Aorta (tissue), 5 donors: ENCODE data around the gene TRIM15. TPM values are rescaled to one million over a fixed set of nuclear protein-coding genes. Genes with fewer than 3 reads are reported as not detected.

Source experiments
- ATAC-seq: fragments of 200-7000 bp; cut with Tn5 transposase; one replicate; pipeline ENCODE4 v1.9.1; 2022; ENCODE audit warnings: moderate library complexity; ENCODE audit not compliant: low FRiP score
- DNase-seq, 2 donors: peaks; one replicate each; pipeline ENCODE4 v3.0.0-alpha.2; 2020
- H3K27ac ChIP-seq, 2 donors: one replicate each; pipeline ENCODE4 v1.5.1; 2013; ENCODE audit warnings: low read length in 2 of 2, mild to moderate bottlenecking in 2 of 2, moderate library complexity in 2 of 2, control low read depth in 1 of 2, inconsistent platforms in 1 of 2, low read depth in 1 of 2
- H3K27me3 ChIP-seq, 2 donors: one replicate each; pipeline ENCODE4 v1.6.1; 2013; ENCODE audit warnings: control low read depth in 1 of 2, low read length in 1 of 2, mild to moderate bottlenecking in 1 of 2, moderate library complexity in 1 of 2; ENCODE audit not compliant: insufficient read depth in 2 of 2, control insufficient read depth in 1 of 2
- H3K36me3 ChIP-seq, 2 donors: one replicate each; pipeline ENCODE4 v1.6.1; 2013; ENCODE audit warnings: control low read depth in 1 of 2, low read length in 1 of 2, mild to moderate bottlenecking in 1 of 2; ENCODE audit not compliant: insufficient read depth in 2 of 2, control insufficient read depth in 1 of 2
- H3K4me1 ChIP-seq, 2 donors: one replicate each; pipeline ENCODE4 v1.6.1; 2013; ENCODE audit warnings: low read length in 2 of 2, control low read depth in 1 of 2, mild to moderate bottlenecking in 1 of 2, moderate library complexity in 1 of 2; ENCODE audit not compliant: insufficient read depth in 2 of 2, control insufficient read depth in 1 of 2
- H3K4me3 ChIP-seq, 2 donors: one replicate each; pipeline ENCODE4 v1.5.1; 2013; ENCODE audit warnings: low read length in 2 of 2, control low read depth in 1 of 2, mild to moderate bottlenecking in 1 of 2
- H3K9me3 ChIP-seq: one replicate; pipeline ENCODE4 v1.6.1; 2013; ENCODE audit warnings: mild to moderate bottlenecking, low read length; ENCODE audit not compliant: control insufficient read depth
- whole genome bisulfite sequencing, 2 donors: extraction: QIAGEN DNeasy Blood & Tissue Kit; methylation state at CpG; one replicate each; pipeline ENCODE4 v1.1.7; 2013; 5-methylcytosine and 5-hydroxymethylcytosine counted together
- intact Hi-C, 2 donors: fragments of 100-400 bp; cut with DNase I; formaldehyde crosslinking; loops; one replicate each; pipeline versions ENCODE4 v1.14.2 to v1.15.0; 2022
- polyA plus RNA-seq, 2 donors: library from polyadenylated mRNA; stranded (reverse); fragments of 200-250 nt; gene quantifications; one replicate each; pipeline ENCODE4 v1.2.3, GENCODE V29; 2013
- total RNA-seq, 2 donors: library from RNA; stranded (reverse); fragmentation: NEBNext Ultra II Directional; extraction: Animal tissue kit (Norgen Biotek cat#: 25700); gene quantifications; one replicate each; pipeline ENCODE4 v1.2.1, GENCODE V29; 2021
- donor health status: healthy with polysubstance abuse.
- donor health status: Bipolar disorder and iron deficiency.
- donor health status: DM: no; HTN: no; CAD: no.
- donor health status: DM: no; HTN: no; CAD: no.
- donor health status: DM: yes; HTN: yes; CAD: no.

TRIM15 gene
- total and polyA plus RNA-seq, 4 donors, result 1.6 to 7.0 TPM; not detected in 2

GRCh38 chr6:30180145-30180544 is 16.8 kb downstream of the TRIM15 start:
- no peaks in the 10 kb centered on the region for H3K4me1 ChIP-seq
- no peaks in the 10 kb centered on the region for H3K36me3 ChIP-seq
- H3K27ac ChIP-seq, result no peak overlapping the region
- ATAC-seq (no peak), DNase-seq (no peak)
- intact Hi-C loops, result no loop called here
- no peaks in the 10 kb centered on the region for H3K27me3 ChIP-seq
- WGBS, 2 donors, result 79 to 96% methylated on average over 1 of the region's 1 CpG
- no peak overlapping the region for H3K4me3 ChIP-seq
- no peaks in the 10 kb centered on the region for H3K9me3 ChIP-seq

GRCh38 chr6:30184417-30185031 is 21.2 kb downstream of the TRIM15 start:
- Histone ChIP-seq H3K36me3 (peaks cover 0 to 11% of the 10 kb centered on the region in 2 donors), H3K27ac (no peak overlapping the region), H3K4me3 (no peak overlapping the region), H3K9me3 (no peaks in the 10 kb centered on the region), H3K4me1 (no peaks in the 10 kb centered on the region), H3K27me3 (no peaks in the 10 kb centered on the region)
- DNase-seq (no peak), ATAC-seq (no peak)
- WGBS, 2 donors, result 70 to 93% methylated on average over 5 of the region's 5 CpGs
- intact Hi-C loops, result no loop called here

- intact Hi-C loops, result no loop called here
- H3K36me3 ChIP-seq, result peaks cover 0 to 14% of the 10 kb centered on the region in 2 donors
- no peak for DNase-seq
Measured at GRCh38 chr6:30185846-30186484, 22.6 kb downstream of the TRIM15 start.

GRCh38 chr6:30188541-30188940 is 25.2 kb downstream of the TRIM15 start:
- ATAC-seq, result no peak

More at GRCh38 chr6:30185846-30186484, 22.6 kb downstream of the TRIM15 start:
- Histone ChIP-seq H3K9me3 (no peaks in the 10 kb centered on the region), H3K4me1 (no peaks in the 10 kb centered on the region), H3K4me3 (no peak overlapping the region), H3K27ac (no peak overlapping the region), H3K27me3 (no peaks in the 10 kb centered on the region)
- 95% methylated on average over 20 of the region's 20 CpGs for WGBS, 2 donors
- no peak for ATAC-seq

GRCh38 chr6:30192076-30192475 is 28.7 kb downstream of the TRIM15 start:
- intact Hi-C loops, result no loop called here
- WGBS, 2 donors, result 84 to 89% methylated on average over 6 to 7 of the region's 7 CpGs
- Histone ChIP-seq H3K9me3 (no peaks in the 10 kb centered on the region), H3K4me3 (no peak overlapping the region), H3K27me3 (no peaks in the 10 kb centered on the region), H3K27ac (no peak overlapping the region), H3K4me1 (no peaks in the 10 kb centered on the region), H3K36me3 (peaks cover 0 to 12% of the 10 kb centered on the region in 2 donors)
- ATAC-seq (no peak), DNase-seq (no peak)

More at GRCh38 chr6:30188541-30188940, 25.2 kb downstream of the TRIM15 start:
- WGBS, 2 donors, result 94 to 97% methylated on average over 5 of the region's 5 CpGs
- H3K9me3 ChIP-seq, result no peaks in the 10 kb centered on the region
- H3K4me1 ChIP-seq, result no peaks in the 10 kb centered on the region
- intact Hi-C loops, result no loop called here
- H3K4me3 ChIP-seq, result no peak overlapping the region
- H3K27me3 ChIP-seq, result no peaks in the 10 kb centered on the region
- peaks cover 0 to 14% of the 10 kb centered on the region in 2 donors for H3K36me3 ChIP-seq
- DNase-seq, result no peak
- H3K27ac ChIP-seq, result no peak overlapping the region

- Histone ChIP-seq H3K27ac (no peak overlapping the region), H3K4me1 (no peaks in the 10 kb centered on the region), H3K9me3 (no peaks in the 10 kb centered on the region), H3K27me3 (no peaks in the 10 kb centered on the region), H3K36me3 (peaks cover 0 to 16% of the 10 kb centered on the region in 2 donors), H3K4me3 (no peak overlapping the region)
- intact Hi-C loops, result no loop called here
- ATAC-seq (no peak), DNase-seq (no peak)
- 81 to 86% methylated on average over 8 of the region's 8 CpGs for WGBS, 2 donors
Measured at GRCh38 chr6:30194797-30195690, 31.7 kb downstream of the TRIM15 start.

GRCh38 chr6:30195951-30196350 is 32.6 kb downstream of the TRIM15 start:
- ATAC-seq (no peak), DNase-seq (no peak)
- intact Hi-C loops, result no loop called here
- peaks cover 0 to 18% of the 10 kb centered on the region in 2 donors for H3K36me3 ChIP-seq
- WGBS, 2 donors, result 94 to 100% methylated on average over 1 of the region's 1 CpG
- no peaks in the 10 kb centered on the region for H3K4me1 ChIP-seq
- H3K9me3 ChIP-seq, result no peaks in the 10 kb centered on the region
- H3K27ac ChIP-seq, result no peak overlapping the region
- H3K4me3 ChIP-seq, result no peak overlapping the region
- no peaks in the 10 kb centered on the region for H3K27me3 ChIP-seq

GRCh38 chr6:30196376-30196775 is 33.0 kb downstream of the TRIM15 start:
- Histone ChIP-seq H3K27ac (no peak overlapping the region), H3K27me3 (no peaks in the 10 kb centered on the region), H3K4me1 (no peaks in the 10 kb centered on the region), H3K4me3 (no peak overlapping the region), H3K9me3 (no peaks in the 10 kb centered on the region), H3K36me3 (peaks cover 0 to 18% of the 10 kb centered on the region in 2 donors)
- no peak for ATAC-seq
- intact Hi-C loops, result no loop called here
- no peak for DNase-seq
- 95% methylated on average over 12 of the region's 12 CpGs for WGBS, 2 donors
